ENCODE measurements around the gene WBP2. TPM values are rescaled to one million over a fixed set of nuclear protein-coding genes. Genes with fewer than 3 reads are reported as not detected.

The WBP2 gene
- total and polyA plus RNA-seq, 2 of the 13 experiments (the other 11 are each of a cell fraction or from before 2014, with no cell fraction given) = 29.2 to 29.5 TPM

DNA sequence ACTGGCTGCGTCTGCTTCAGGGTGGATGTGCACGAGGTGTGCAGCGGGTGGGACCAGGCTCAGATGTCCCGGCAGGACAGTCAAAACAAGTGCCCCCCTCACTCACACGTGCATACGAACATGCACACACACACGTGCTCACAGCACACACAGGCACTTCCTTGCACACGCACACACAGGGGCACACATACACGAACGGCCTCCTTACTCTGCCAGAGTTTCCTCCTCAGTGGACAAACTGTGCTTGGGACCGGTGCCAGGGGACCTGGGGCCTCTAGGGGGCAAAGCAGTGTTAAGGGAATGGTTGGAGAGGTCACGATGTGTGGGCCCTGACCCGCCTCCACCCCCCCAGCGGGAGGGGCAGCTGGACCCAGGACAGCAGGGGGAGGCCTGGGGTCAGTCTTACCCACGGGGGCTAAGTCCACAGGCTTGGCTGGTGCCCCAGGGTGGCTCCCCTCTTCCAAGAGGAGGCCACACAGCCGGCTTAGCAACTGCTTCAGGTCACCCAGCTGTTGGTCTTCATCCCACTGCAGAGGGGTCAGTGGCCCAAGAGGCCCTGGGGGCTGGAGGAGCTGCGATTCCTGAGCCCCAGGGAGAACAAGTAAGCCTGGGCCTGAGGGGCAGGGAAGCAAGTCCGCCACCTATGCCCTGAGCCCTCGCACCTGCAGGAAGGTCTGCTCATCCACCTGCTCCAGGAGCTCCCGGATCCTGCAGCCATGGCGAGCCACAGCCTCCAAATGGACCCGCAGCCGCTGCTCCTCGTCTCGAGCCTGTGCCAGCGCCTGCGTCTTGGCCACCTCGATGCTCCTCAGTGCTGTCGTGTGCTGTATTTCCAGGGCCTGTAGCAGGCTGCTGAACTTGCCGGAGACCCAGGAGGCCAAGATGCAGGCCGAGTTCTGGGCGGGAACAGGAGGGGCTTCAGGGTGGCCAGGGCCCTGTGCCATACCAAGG, 36.7 kb upstream of the WBP2 start (continued):
- TF ChIP-seq THAP9 (CRISPR knock-in tag; IDR thresholded peaks at IDR 0.05; ENCODE audit: borderline replicate concordance) = no peak
- peak; percentile 91 for TF ChIP-seq MTA1 (CRISPR knock-in tag; IDR thresholded peaks at IDR 0.05; ENCODE audit: borderline replicate concordance)
- TF ChIP-seq SALL1 (CRISPR knock-in tag; IDR thresholded peaks at IDR 0.05) = peak; percentile 49; the same call in 1 of the 2 replicates
- TF ChIP-seq HDAC2 (CRISPR knock-in tag; IDR thresholded peaks at IDR 0.05) = peak; percentile 85
- TF ChIP-seq ZNF318 (CRISPR knock-in tag; IDR thresholded peaks at IDR 0.05) = peak; percentile 26
- no peak for TF ChIP-seq FOXK2 (IDR thresholded peaks at IDR 0.05)
- TF ChIP-seq NFYC (CRISPR knock-in tag; IDR thresholded peaks at IDR 0.05) = no peak
- TF ChIP-seq YY1 (IDR thresholded peaks at IDR 0.05; ENCODE audit: insufficient read depth, insufficient replicate concordance, low read depth, low read length) = no peak
- TF ChIP-seq ZFP41 (CRISPR knock-in tag; IDR thresholded peaks at IDR 0.05; ENCODE audit: borderline replicate concordance) = no peak
- peak; percentile 55 for TF ChIP-seq FOXO1 (CRISPR knock-in tag; IDR thresholded peaks at IDR 0.05)
- peak; percentile 58; the same call in 1 of the 2 replicates for TF ChIP-seq ZFP37 (CRISPR knock-in tag; IDR thresholded peaks at IDR 0.05; ENCODE audit: borderline replicate concordance)
- TF ChIP-seq CHD4 (IDR thresholded peaks at IDR 0.05; ENCODE audit: borderline replicate concordance, low read length) = no peak
- TF ChIP-seq, protein P1, sequence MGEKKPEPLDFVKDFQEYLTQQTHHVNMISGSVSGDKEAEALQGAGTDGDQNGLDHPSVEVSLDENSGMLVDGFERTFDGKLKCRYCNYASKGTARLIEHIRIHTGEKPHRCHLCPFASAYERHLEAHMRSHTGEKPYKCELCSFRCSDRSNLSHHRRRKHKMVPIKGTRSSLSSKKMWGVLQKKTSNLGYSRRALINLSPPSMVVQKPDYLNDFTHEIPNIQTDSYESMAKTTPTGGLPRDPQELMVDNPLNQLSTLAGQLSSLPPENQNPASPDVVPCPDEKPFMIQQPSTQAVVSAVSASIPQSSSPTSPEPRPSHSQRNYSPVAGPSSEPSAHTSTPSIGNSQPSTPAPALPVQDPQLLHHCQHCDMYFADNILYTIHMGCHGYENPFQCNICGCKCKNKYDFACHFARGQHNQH (CRISPR knock-in tag; IDR thresholded peaks at IDR 0.05) = peak; percentile 54; the same call in 1 of the 2 replicates
- no peak for TF ChIP-seq HNRNPH1 (optimal IDR thresholded peaks at IDR 0.05; ENCODE audit: low read depth, low read length)
- TF ChIP-seq ZNF780A (CRISPR knock-in tag; IDR thresholded peaks at IDR 0.05) = no peak
- no peak; the same call in 1 of the 2 replicates for TF ChIP-seq PAF1 (CRISPR knock-in tag; IDR thresholded peaks at IDR 0.05)

Measured in HepG2 (cell line).